ENCODE results near the gene CDKL1.
"Not testable (repeated sequence)": the region's sequence is repeated elsewhere in the genome, so short reads cannot be mapped to it uniquely, and the experiment has no call there.

Gene CDKL1

GRCh38 chr14:50356283-50356682 lies 40.4 kb downstream of the CDKL1 start:
- DNase-seq (ENCODE audit: low spot score), result not testable (repeated sequence)

GRCh38 chr14:50355692-50356091 lies 41.0 kb downstream of the CDKL1 start:
- DNase-seq (ENCODE audit: low spot score), result no peak

- DNase-seq (ENCODE audit: low spot score), result no peak
Observed at GRCh38 chr14:50354527-50354926, 42.2 kb downstream of the CDKL1 start.

GRCh38 chr14:50353126-50353525 lies 43.6 kb downstream of the CDKL1 start:
- no peak for DNase-seq (ENCODE audit: low spot score)

GRCh38 chr14:50352584-50352983 lies 44.1 kb downstream of the CDKL1 start:
- DNase-seq (ENCODE audit: low spot score), result no peak

- DNase-seq (ENCODE audit: low spot score), result no peak
Observed at GRCh38 chr14:50350975-50351374, 45.7 kb downstream of the CDKL1 start.

- DNase-seq (ENCODE audit: low spot score), result no peak
Observed at GRCh38 chr14:50348933-50349332, 47.7 kb downstream of the CDKL1 start.

GRCh38 chr14:50347521-50347920 lies 49.2 kb downstream of the CDKL1 start:
- no peak for DNase-seq (ENCODE audit: low spot score)

GRCh38 chr14:50345846-50346422 lies 50.7 kb downstream of the CDKL1 start:
- DNase-seq (ENCODE audit: low spot score), result no peak

GRCh38 chr14:50344876-50345563 lies 51.7 kb downstream of the CDKL1 start:
- DNase-seq (ENCODE audit: low spot score), result no peak

GRCh38 chr14:50344116-50344775 lies 52.4 kb downstream of the CDKL1 start:
- no peak for DNase-seq (ENCODE audit: low spot score)

GRCh38 chr14:50343434-50343833 lies 53.2 kb downstream of the CDKL1 start:
- DNase-seq (ENCODE audit: low spot score), result no peak

GRCh38 chr14:50342221-50343078 lies 54.2 kb downstream of the CDKL1 start:
- DNase-seq (ENCODE audit: low spot score), result peak; percentile 13

GRCh38 chr14:50340963-50341362 lies 55.7 kb downstream of the CDKL1 start:
- peak; percentile 6 for DNase-seq (ENCODE audit: low spot score)

GRCh38 chr14:50340045-50340444 lies 56.6 kb downstream of the CDKL1 start:
- no peak for DNase-seq (ENCODE audit: low spot score)

GRCh38 chr14:50339178-50339804 lies 57.4 kb downstream of the CDKL1 start:
- DNase-seq (ENCODE audit: low spot score), result no peak

GRCh38 chr14:50338587-50338986 lies 58.1 kb downstream of the CDKL1 start:
- DNase-seq (ENCODE audit: low spot score), result no peak

GRCh38 chr14:50335989-50336824 lies 60.5 kb downstream of the CDKL1 start:
- peak; percentile 70 for DNase-seq (ENCODE audit: low spot score)

- peak; percentile 8 for DNase-seq (ENCODE audit: low spot score)
Observed at GRCh38 chr14:50335389-50335788, 61.3 kb downstream of the CDKL1 start.

GRCh38 chr14:50334211-50334610 lies 62.5 kb downstream of the CDKL1 start:
- DNase-seq (ENCODE audit: low spot score), result no peak

GRCh38 chr14:50333014-50333509 lies 63.6 kb downstream of the CDKL1 start:
- no peak for DNase-seq (ENCODE audit: low spot score)

All from NAMALWA (cell line).